Uterus (tissue), 4 donors: ENCODE data around the gene TOMM6. TPM values are rescaled to one million over a fixed set of nuclear protein-coding genes. Genes with fewer than 3 reads are reported as not detected.

ENCODE experiments used
- DNase-seq, 2 donors: peaks; one replicate each; pipeline ENCODE4 v3.0.0-alpha.2; 2019 to 2020
- H3K27ac ChIP-seq, 2 donors: fragments of 200-600 bp; sonication (generic); 1 replicate in 1 of 2; 2 replicates in 1 of 2; pipeline ENCODE4 v1.5.1; 2016 to 2018
- H3K27me3 ChIP-seq, 2 donors: fragments of 200-600 bp; sonication (generic); one replicate each; pipeline ENCODE4 v1.5.1; 2018 to 2019; ENCODE audit warnings: control low read depth in 1 of 2
- H3K36me3 ChIP-seq, 2 donors: fragments of 200-600 bp; sonication (generic); one replicate each; pipeline ENCODE4 v1.5.1; 2019; ENCODE audit warnings: control low read depth in 1 of 2
- H3K4me1 ChIP-seq, 2 donors: fragments of 200-600 bp; sonication (generic); one replicate each; pipeline ENCODE4 v1.5.1; 2018 to 2019; ENCODE audit warnings: control low read depth in 1 of 2
- H3K4me3 ChIP-seq, 2 donors: fragments of 200-600 bp; sonication (generic); 1 replicate in 1 of 2; 2 replicates in 1 of 2; pipeline ENCODE4 v1.5.1; 2018 to 2019; ENCODE audit warnings: mild to moderate bottlenecking in 1 of 2
- H3K9me3 ChIP-seq, 2 donors: fragments of 200-600 bp; sonication (generic); one replicate each; pipeline ENCODE4 v1.5.1; 2019; ENCODE audit warnings: control low read depth in 1 of 2
- CTCF ChIP-seq, 4 experiments: fragments of 200-600 bp in 2 of 4; fragments of 450-650 bp in 2 of 4; sonication (generic) in 2 of 4; IDR thresholded peaks; one replicate each; pipeline ENCODE4 v1.5.1; 2016 to 2019; ENCODE audit warnings: antibody characterized with exemption in 4 of 4, mild to moderate bottlenecking in 2 of 4, moderate library complexity in 1 of 4
- POLR2A ChIP-seq, 2 donors: fragments of 450-650 bp; IDR thresholded peaks; one replicate each; pipeline ENCODE4 v1.6.1; 2016; ENCODE audit warnings: antibody characterized with exemption in 2 of 2, mild to moderate bottlenecking in 1 of 2, moderate library complexity in 1 of 2
- intact Hi-C: fragments of 100-400 bp; cut with DNase I; formaldehyde crosslinking; loops from one replicate; pipeline ENCODE4 v1.15.1; 2023; ENCODE audit warnings: low total_unique reads
- total RNA-seq, 4 donors: library from RNA; depleted of rRNA in 3 of 4; stranded (reverse); fragments of >200 nt in 3 of 4; gene quantifications; one replicate each; pipeline versions ENCODE4 v1.1.0 to v1.2.4, GENCODE V29; 2014 to 2023
- donor health status: DM: yes; HTN: yes; CAD: no.

Gene TOMM6
- total RNA-seq, 4 donors from 2014 or later, result 53.1 to 164 (median 96.0) TPM

GRCh38 chr6:41743406-41744235 is 43.9 kb upstream of the TOMM6 start:
- Histone ChIP-seq H3K4me3 (no peak overlapping the region), H3K4me1 (no peaks in the 10 kb centered on the region), H3K9me3 (no peaks in the 10 kb centered on the region), H3K36me3 (no peaks in the 10 kb centered on the region), H3K27ac (no peak overlapping the region), H3K27me3 (no peaks in the 10 kb centered on the region)
- TF ChIP-seq POLR2A (IDR thresholded peaks at IDR 0.05), result no peak
- TF ChIP-seq CTCF (IDR thresholded peaks at IDR 0.05), result no peak
- no peak for DNase-seq
- intact Hi-C loops, result no loop called here

- DNase-seq, result no peak
- TF ChIP-seq CTCF (IDR thresholded peaks at IDR 0.05) (no peak), POLR2A (IDR thresholded peaks at IDR 0.05) (no peak)
- Histone ChIP-seq H3K27me3 (no peaks in the 10 kb centered on the region), H3K36me3 (no peaks in the 10 kb centered on the region), H3K4me1 (no peaks in the 10 kb centered on the region), H3K9me3 (no peaks in the 10 kb centered on the region), H3K27ac (no peak overlapping the region), H3K4me3 (no peak overlapping the region)
- intact Hi-C loops, result no loop called here
These were observed 43.2 kb upstream of the TOMM6 start for GRCh38 chr6:41744236-41744787.

- TF ChIP-seq POLR2A (IDR thresholded peaks at IDR 0.05) (no peak), CTCF (IDR thresholded peaks at IDR 0.05) (no peak)
- no peak overlapping the region for H3K4me3 ChIP-seq
These were observed 41.4 kb upstream of the TOMM6 start for GRCh38 chr6:41746107-41746506.

GRCh38 chr6:41747256-41748101 is 40.0 kb upstream of the TOMM6 start, which contains the start of gene PGC:
PGC (minus strand) TSS chr6:41747397; CDS start chr6:41747334, 63 bp downstream.
- no peak for TF ChIP-seq CTCF (IDR thresholded peaks at IDR 0.05)
- TF ChIP-seq POLR2A (IDR thresholded peaks at IDR 0.05), result no peak
- intact Hi-C loops, result no loop called here
- Histone ChIP-seq H3K4me3 (no peak within 1 kb of the TSS), H3K27ac (no peak within 1 kb of the TSS), H3K36me3 (no peaks in the 10 kb centered on the region), H3K4me1 (no peaks in the 10 kb centered on the region), H3K9me3 (no peaks in the 10 kb centered on the region), H3K27me3 (no peaks in the 10 kb centered on the region)
- no peak for DNase-seq

More at GRCh38 chr6:41746107-41746506, 41.4 kb upstream of the TOMM6 start:
- Histone ChIP-seq H3K9me3 (no peaks in the 10 kb centered on the region), H3K4me1 (no peaks in the 10 kb centered on the region), H3K27me3 (no peaks in the 10 kb centered on the region), H3K36me3 (no peaks in the 10 kb centered on the region), H3K27ac (no peak overlapping the region)
- no peak for DNase-seq
- intact Hi-C loops, result no loop called here
